Measurements from ENCODE around the gene NUDCD3.
"Not testable (repeated sequence)": the region's sequence is repeated elsewhere in the genome, so short reads cannot be mapped to it uniquely, and the experiment has no call there.

The NUDCD3 gene

DNA sequence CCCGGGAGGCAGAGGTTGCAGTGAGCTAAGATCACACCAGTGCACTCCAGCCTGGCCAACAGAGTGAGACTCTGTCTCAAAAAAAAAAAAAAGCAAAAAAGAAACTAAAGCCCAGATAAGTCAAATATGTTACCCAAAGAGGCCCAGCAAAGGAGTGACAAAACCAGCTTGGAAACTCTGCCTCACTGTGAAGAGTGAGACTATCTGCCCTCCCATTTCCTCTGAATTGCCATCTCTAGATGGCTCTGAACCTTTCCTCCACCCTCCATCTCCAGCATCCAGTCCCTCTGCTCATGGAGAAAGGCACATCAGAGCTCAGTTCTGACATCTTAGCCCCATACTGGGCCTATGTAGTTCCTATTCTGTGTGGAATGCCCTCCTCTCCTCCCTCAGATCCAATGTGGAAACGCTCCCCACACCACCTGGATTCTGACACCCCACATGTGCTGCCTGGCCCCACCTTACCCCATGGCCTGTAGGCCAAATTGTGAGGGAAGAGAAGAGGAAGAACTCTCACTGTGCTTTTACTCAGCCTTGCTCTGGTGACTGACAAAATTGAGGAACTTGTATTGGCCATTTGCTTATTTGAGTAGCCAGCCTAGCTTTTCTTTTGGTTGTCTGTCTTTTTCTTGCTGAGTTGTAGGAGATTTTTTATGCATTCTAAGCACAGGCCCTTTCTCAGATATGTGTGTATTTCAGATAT lies 18.0 kb upstream of the NUDCD3 start:
- H3K9me3 ChIP-seq (ENCODE audit: insufficient read depth, low read depth, low read length), result peaks cover 8% of the 10 kb centered on the region
- no peaks in the 10 kb centered on the region for H3K36me3 ChIP-seq (ENCODE audit: control insufficient read depth in 1 of 2, insufficient read depth in 2 of 2, low read length in 2 of 2)
- no peak overlapping the region for H3K9ac ChIP-seq (ENCODE audit: low read length)
- H3K79me2 ChIP-seq (ENCODE audit: control insufficient read depth, insufficient read depth, low read length, poor library complexity), result no peaks in the 10 kb centered on the region
- H2AK5ac ChIP-seq (ENCODE audit: low read length), result no peak overlapping the region
- no CpG with 5 or more reads among the region's 2 CpGs for WGBS (ENCODE audit: extremely low coverage, insufficient coverage, insufficient read length)
- no peak overlapping the region for H4K91ac ChIP-seq (ENCODE audit: low read depth, low read length)
- no peaks in the 10 kb centered on the region for H3K79me1 ChIP-seq (ENCODE audit: low read length)
- no peak overlapping the region for H3K4me2 ChIP-seq (ENCODE audit: low read length)
- H4K8ac ChIP-seq (ENCODE audit: low read depth, low read length), result no peak overlapping the region
- no peak for DNase-seq
- H3K27ac ChIP-seq (ENCODE audit: low read depth, low read length), result no peak overlapping the region
- no peak overlapping the region for H3K4me3 ChIP-seq (ENCODE audit: low read depth, low read length)
- H3K14ac ChIP-seq (ENCODE audit: low read length), result no peak overlapping the region
- H3K4me1 ChIP-seq (ENCODE audit: control insufficient read depth in 1 of 2, insufficient read depth in 2 of 2, low read length in 2 of 2), result no peaks in the 10 kb centered on the region
- no peak overlapping the region for H3K4ac ChIP-seq (ENCODE audit: low read depth, low read length)
- no peak overlapping the region for H2BK12ac ChIP-seq (ENCODE audit: low read length)
- no peak overlapping the region for H2AFZ ChIP-seq (ENCODE audit: insufficient read depth, low read length, poor library complexity)
- H2BK120ac ChIP-seq (ENCODE audit: insufficient read depth, low read length, poor library complexity), result no peak overlapping the region
- H2BK5ac ChIP-seq (ENCODE audit: low read depth, low read length, poor library complexity), result no peak overlapping the region
- H3K27me3 ChIP-seq (ENCODE audit: insufficient read depth, low read length), result no peaks in the 10 kb centered on the region
- no peak overlapping the region for H4K12ac ChIP-seq (ENCODE audit: low read depth, low read length)
- H3K18ac ChIP-seq (ENCODE audit: low read length), result no peak overlapping the region
- H3K23ac ChIP-seq (ENCODE audit: low read length), result no peak overlapping the region

DNA sequence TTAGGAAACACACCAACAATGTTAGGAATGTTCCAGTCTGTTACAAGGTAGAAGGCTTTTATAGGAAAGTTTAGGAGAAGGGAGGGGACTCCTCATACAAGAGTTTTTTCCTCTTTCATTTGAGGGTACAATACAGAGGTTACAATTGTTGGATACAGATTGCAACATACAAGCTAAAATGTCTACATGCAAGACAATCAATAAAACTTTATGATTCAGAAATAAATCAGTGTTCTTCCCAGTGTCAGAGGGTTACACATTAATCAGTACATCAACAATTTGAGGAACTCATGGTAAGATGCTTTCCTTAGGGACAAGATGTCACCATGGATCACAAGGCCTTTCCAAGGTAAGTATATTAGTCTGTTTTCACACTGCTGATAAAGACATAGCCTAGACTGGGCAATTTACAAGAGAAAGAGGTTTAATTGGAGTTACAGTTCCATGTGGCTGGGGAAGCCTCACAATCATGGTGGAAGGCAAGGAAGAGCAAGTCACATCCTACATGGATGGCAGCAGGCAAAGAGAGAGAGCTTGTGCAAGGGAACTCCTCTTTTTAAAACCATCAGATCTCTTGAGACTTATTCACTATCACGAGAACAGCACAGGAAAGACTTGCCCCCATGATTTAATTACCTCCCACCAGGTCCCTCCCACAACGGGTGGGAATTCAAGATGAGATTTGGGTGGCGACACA lies 16.3 kb upstream of the NUDCD3 start:
- DNase-seq; H3K4me3 ChIP-seq (ENCODE audit: low read depth, low read length); H3K4ac ChIP-seq (ENCODE audit: low read depth, low read length); H3K27me3 ChIP-seq (ENCODE audit: insufficient read depth, low read length); H3K14ac ChIP-seq (ENCODE audit: low read length); H2BK12ac ChIP-seq (ENCODE audit: low read length); H3K4me1 ChIP-seq (ENCODE audit: control insufficient read depth in 1 of 2, insufficient read depth in 2 of 2, low read length in 2 of 2); H3K18ac ChIP-seq (ENCODE audit: low read length); H2BK5ac ChIP-seq (ENCODE audit: low read depth, low read length, poor library complexity); H3K9me3 ChIP-seq (ENCODE audit: insufficient read depth, low read depth, low read length); H3K27ac ChIP-seq (ENCODE audit: low read depth, low read length); H4K12ac ChIP-seq (ENCODE audit: low read depth, low read length); H2AFZ ChIP-seq (ENCODE audit: insufficient read depth, low read length, poor library complexity); H4K91ac ChIP-seq (ENCODE audit: low read depth, low read length); H2AK5ac ChIP-seq (ENCODE audit: low read length); H3K36me3 ChIP-seq (ENCODE audit: control insufficient read depth in 1 of 2, insufficient read depth in 2 of 2, low read length in 2 of 2); H3K4me2 ChIP-seq (ENCODE audit: low read length); H3K9ac ChIP-seq (ENCODE audit: low read length); H3K79me1 ChIP-seq (ENCODE audit: low read length); H3K23ac ChIP-seq (ENCODE audit: low read length); H2BK120ac ChIP-seq (ENCODE audit: insufficient read depth, low read length, poor library complexity); H4K8ac ChIP-seq (ENCODE audit: low read depth, low read length); H3K79me2 ChIP-seq (ENCODE audit: control insufficient read depth, insufficient read depth, low read length, poor library complexity): not testable (repeated sequence)
- WGBS (ENCODE audit: extremely low coverage, insufficient coverage, insufficient read length), result no CpG with 5 or more reads among the region's 3 CpGs

DNA sequence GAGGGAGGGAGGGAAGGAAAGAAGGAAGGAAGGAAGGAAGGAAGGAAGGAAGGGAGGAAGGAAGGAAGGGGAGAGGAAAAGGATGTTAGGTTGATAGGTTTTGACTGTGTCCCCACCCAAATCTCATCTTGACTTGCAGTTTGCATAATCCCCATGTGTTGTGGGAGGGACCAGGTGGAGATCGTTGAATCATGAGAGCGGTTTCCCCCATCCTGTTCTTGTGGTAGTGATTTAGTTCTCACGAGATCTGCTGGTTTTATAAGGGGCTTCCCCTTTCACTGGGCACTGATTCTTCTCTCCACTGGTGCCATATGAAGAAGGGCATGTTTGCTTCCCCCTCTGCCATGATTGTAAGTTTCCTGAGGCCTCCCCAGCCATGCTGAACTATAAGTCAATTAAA lies 15.1 kb upstream of the NUDCD3 start:
- H2BK12ac ChIP-seq (ENCODE audit: low read length), result no peak overlapping the region
- H3K23ac ChIP-seq (ENCODE audit: low read length), result no peak overlapping the region
- no peak overlapping the region for H2AFZ ChIP-seq (ENCODE audit: insufficient read depth, low read length, poor library complexity)
- no peak overlapping the region for H3K4ac ChIP-seq (ENCODE audit: low read depth, low read length)
- H3K79me2 ChIP-seq (ENCODE audit: control insufficient read depth, insufficient read depth, low read length, poor library complexity), result no peaks in the 10 kb centered on the region
- DNase-seq, result no peak
- no peak overlapping the region for H4K8ac ChIP-seq (ENCODE audit: low read depth, low read length)
- no peak overlapping the region for H4K91ac ChIP-seq (ENCODE audit: low read depth, low read length)
- peaks cover 3% of the 10 kb centered on the region for H3K9me3 ChIP-seq (ENCODE audit: insufficient read depth, low read depth, low read length)
- H2AK5ac ChIP-seq (ENCODE audit: low read length), result no peak overlapping the region
- WGBS (ENCODE audit: extremely low coverage, insufficient coverage, insufficient read length), result no CpG with 5 or more reads among the region's 3 CpGs
- H4K12ac ChIP-seq (ENCODE audit: low read depth, low read length), result no peak overlapping the region
- no peaks in the 10 kb centered on the region for H3K79me1 ChIP-seq (ENCODE audit: low read length)
- no peak overlapping the region for H3K4me3 ChIP-seq (ENCODE audit: low read depth, low read length)
- no peak overlapping the region for H3K27ac ChIP-seq (ENCODE audit: low read depth, low read length)
- no peak overlapping the region for H2BK120ac ChIP-seq (ENCODE audit: insufficient read depth, low read length, poor library complexity)
- no peak overlapping the region for H2BK5ac ChIP-seq (ENCODE audit: low read depth, low read length, poor library complexity)
- no peak overlapping the region for H3K4me2 ChIP-seq (ENCODE audit: low read length)
- H3K9ac ChIP-seq (ENCODE audit: low read length), result no peak overlapping the region
- no peaks in the 10 kb centered on the region for H3K36me3 ChIP-seq (ENCODE audit: control insufficient read depth in 1 of 2, insufficient read depth in 2 of 2, low read length in 2 of 2)
- no peak overlapping the region for H3K18ac ChIP-seq (ENCODE audit: low read length)
- no peaks in the 10 kb centered on the region for H3K4me1 ChIP-seq (ENCODE audit: control insufficient read depth in 1 of 2, insufficient read depth in 2 of 2, low read length in 2 of 2)
- no peak overlapping the region for H3K14ac ChIP-seq (ENCODE audit: low read length)
- no peaks in the 10 kb centered on the region for H3K27me3 ChIP-seq (ENCODE audit: insufficient read depth, low read length)

DNA sequence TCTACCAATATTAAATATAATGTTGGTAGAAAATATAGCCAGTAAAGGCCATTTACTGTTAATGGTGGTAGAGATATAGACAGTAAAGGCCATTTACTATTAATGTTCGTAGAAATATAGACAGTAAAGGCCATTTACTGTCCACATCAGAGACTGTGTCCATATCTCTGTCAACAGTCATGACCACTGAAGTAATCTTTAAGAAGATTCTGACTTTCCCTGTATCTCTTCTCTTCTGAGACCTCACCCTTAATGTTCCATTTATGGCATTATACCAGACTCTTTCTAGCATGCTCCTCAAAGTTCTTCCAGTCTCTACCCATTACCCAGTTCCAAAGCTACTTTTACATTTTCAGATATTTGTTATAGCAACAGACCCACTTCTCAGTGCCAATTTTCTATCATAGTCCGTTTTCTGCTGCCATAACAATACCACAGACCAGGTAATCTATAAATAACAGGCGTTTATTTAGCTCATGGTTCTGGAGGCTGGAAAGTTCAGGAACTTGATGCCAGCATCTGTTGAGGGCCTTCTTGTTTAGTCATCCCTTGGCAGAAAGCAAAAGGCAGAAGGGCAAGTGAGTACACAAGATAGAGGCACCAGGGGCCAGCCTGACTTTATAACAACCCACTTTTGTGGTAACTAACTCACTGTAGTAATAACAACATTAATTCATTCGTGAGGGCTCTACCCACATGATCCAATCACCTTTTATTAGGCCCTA lies 7.9 kb upstream of the NUDCD3 start:
- H4K8ac ChIP-seq (ENCODE audit: low read depth, low read length), result no peak overlapping the region
- H3K27ac ChIP-seq (ENCODE audit: low read depth, low read length), result no peak overlapping the region
- no peak overlapping the region for H2AFZ ChIP-seq (ENCODE audit: insufficient read depth, low read length, poor library complexity)
- no peak overlapping the region for H3K4me3 ChIP-seq (ENCODE audit: low read depth, low read length)
- no peaks in the 10 kb centered on the region for H3K9me3 ChIP-seq (ENCODE audit: insufficient read depth, low read depth, low read length)
- no peak overlapping the region for H4K12ac ChIP-seq (ENCODE audit: low read depth, low read length)
- H3K23ac ChIP-seq (ENCODE audit: low read length), result no peak overlapping the region
- no peaks in the 10 kb centered on the region for H3K79me2 ChIP-seq (ENCODE audit: control insufficient read depth, insufficient read depth, low read length, poor library complexity)
- no CpG with 5 or more reads among the region's 4 CpGs for WGBS (ENCODE audit: extremely low coverage, insufficient coverage, insufficient read length)
- no peak overlapping the region for H3K18ac ChIP-seq (ENCODE audit: low read length)
- no peak overlapping the region for H2BK5ac ChIP-seq (ENCODE audit: low read depth, low read length, poor library complexity)
- no peak overlapping the region for H3K4me2 ChIP-seq (ENCODE audit: low read length)
- no peak overlapping the region for H3K14ac ChIP-seq (ENCODE audit: low read length)
- H4K91ac ChIP-seq (ENCODE audit: low read depth, low read length), result no peak overlapping the region
- no peak overlapping the region for H3K4ac ChIP-seq (ENCODE audit: low read depth, low read length)
- no peak overlapping the region for H2BK120ac ChIP-seq (ENCODE audit: insufficient read depth, low read length, poor library complexity)
- DNase-seq, result no peak
- H3K4me1 ChIP-seq (ENCODE audit: control insufficient read depth in 1 of 2, insufficient read depth in 2 of 2, low read length in 2 of 2), result no peaks in the 10 kb centered on the region
- H3K79me1 ChIP-seq (ENCODE audit: low read length), result no peaks in the 10 kb centered on the region
- H2BK12ac ChIP-seq (ENCODE audit: low read length), result no peak overlapping the region
- H3K9ac ChIP-seq (ENCODE audit: low read length), result no peak overlapping the region
- H3K27me3 ChIP-seq (ENCODE audit: insufficient read depth, low read length), result no peaks in the 10 kb centered on the region
- H3K36me3 ChIP-seq (ENCODE audit: control insufficient read depth in 1 of 2, insufficient read depth in 2 of 2, low read length in 2 of 2), result no peaks in the 10 kb centered on the region
- no peak overlapping the region for H2AK5ac ChIP-seq (ENCODE audit: low read length)
